Activated gamma-delta T cell treated with Interleukin-2 at 50 U/mL for 16 hours (primary cell): ENCODE results near the gene MRPL40.
"Not testable (repeated sequence)": the region's sequence is repeated elsewhere in the genome, so short reads cannot be mapped to it uniquely, and the experiment has no call there.

Source experiments
- DNase-seq: peaks from one replicate; pipeline ENCODE4 v3.0.0-alpha.2; 2020

Gene MRPL40

DNA sequence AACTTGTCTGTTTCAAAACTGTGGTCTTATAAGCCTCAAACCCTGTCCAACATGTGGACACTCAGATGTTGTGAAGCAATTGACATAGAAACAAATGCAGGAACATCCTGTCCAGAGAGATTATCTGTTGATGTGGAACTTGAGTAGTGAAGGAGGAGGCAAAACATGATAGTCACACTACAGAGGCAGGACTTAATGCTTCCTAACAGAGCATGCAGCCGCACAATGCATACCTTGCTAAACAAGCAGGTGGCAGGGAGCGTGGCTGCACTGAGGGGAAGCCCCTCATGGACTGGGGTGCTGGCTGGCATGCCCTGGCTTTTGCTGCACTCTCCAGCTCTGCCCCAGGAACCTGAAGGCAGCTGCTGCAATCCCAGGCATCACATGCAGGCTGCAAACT is 9.8 kb downstream of the MRPL40 start:
- DNase-seq: no peak

DNA sequence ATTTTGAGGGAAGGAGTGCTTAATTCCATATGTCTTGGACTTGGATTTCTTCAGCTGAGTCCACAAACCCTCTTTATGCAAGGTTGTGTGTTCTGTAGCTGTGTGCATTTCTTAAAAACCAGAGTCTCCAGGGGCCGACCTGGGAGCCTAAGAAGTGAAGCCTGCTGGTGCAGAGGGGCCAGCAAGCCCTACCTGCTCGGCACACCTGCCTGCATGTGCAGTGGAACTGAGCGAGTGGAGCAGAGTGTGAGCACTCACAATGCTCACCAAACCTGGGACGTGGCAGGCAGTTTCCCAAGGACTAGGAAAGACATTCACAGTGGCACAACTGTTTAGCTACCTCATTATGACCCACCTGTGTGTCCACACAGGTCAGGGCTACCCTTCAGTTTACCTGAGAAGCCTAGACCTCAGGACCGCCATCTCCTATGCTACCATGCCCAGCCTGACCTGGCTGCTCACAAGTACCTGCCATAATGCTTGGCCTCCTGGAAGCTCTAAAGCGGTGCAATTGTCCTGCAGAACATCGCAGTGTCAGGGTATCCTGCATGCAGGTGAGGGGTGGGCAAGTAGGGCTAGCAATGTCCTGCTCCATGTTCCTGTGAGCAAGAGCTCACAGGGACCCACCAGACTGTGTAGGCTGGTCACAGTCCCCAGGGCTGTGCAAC is 11.3 kb downstream of the MRPL40 start:
- no peak for DNase-seq

DNA sequence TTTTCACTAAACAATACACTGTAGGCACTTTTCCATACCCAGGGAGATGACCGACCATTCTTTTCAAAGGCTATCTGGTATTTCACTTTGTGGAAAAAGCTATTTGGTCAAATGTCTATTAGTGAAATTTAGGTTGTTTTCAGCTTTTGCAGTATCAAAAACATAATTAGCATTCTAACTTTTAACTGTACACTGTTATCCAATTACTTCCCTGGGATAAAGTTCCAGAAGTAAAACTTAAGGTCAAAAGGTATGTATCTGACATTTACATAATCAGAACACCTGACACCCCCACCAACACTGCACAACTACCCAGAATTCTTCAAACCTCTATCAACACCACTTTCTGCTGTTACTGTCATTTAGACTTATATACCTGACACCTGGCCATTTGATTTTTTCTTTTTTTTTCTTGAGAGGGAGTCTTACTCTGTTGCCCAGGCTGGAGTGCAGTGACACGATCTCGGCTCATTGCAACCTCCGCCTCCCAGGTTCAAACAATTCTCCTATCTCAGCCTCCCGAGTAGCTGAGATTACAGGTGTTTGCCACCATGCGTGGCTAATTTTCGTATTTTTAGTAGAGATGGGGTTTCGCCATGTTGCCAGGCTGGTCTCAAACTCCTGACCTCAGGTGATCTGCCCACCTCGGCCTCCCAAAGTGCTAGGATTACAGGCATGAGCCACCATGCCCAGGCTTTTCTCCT is 13.1 kb downstream of the MRPL40 start:
- not testable (repeated sequence) for DNase-seq

DNA sequence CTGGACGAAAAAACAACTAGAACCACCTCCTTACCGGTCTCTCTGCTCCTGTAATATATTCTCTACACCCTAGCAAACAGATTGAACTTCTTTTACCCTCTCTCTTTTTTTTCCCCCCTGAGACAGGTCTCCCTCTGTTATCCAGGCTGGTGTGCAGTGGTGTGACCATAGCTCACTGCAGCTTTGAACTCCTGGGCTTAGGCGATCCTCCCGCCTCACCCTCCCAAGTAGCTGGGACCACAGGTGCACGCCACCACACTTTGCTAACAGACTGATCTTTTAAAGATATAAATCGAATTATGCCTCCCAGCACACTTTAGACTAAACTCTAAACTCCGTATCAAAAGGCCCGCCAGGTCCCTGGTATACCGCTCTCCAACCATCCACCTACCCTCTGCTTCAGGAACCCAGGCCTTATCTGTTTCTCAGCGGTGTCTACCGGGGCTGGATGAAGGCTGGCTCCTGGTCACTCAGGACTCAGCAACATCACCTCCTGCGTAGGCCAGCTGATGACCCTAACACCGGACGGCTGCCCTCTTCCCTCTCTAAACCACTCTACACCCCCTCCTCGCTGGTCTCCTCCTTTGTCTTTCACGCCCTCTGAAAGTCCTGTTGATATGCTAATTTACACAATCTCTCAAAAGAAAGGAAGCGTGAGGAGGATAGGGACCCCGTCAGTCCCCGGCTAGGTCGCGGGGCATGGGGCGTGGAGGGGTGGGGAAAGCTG is 14.4 kb downstream of the MRPL40 start:
- no peak for DNase-seq

DNA sequence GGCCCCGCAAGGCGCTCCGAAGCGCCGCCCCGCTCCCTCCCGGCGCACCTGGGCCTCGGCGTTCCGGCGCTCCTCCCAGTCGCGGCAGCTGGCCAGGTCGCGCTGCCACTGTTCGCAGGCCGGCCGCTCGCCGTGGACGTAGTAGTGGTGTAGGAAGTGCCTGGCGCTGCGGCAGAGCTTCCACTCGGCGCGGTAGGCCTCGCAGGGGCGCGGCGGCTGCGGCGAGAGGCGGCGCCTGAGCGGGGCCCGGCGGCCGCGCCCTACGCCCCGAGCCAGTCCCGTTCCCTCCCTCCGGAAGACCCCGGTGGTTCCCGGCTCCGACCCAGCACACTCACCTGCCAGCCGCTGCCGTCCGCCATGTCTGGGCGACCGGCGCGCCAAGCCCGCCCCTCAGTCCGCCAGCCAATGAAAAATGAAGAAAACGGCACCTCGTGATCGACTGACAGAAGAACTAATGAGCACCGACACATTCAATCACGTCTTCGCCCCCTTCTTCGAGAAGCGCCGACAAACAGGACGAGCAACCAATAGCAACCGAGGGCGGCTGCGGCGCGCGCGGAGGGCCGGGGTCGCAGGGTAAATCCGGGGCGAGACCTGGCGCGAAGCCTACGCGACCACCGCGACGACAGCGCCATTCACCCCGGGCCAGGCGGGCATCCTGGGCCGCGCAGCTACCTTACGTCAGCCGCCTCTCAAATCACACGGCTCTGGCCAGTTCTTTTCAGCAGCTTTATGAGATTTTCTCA is 15.2 kb downstream of the MRPL40 start, which contains the start of gene C22orf39:
Gene C22orf39 (minus strand): TSS at position 382 of the 746 bp plus-strand sequence. CDS start 23 bp downstream, at position 359.
- peak; percentile 86 for DNase-seq

DNA sequence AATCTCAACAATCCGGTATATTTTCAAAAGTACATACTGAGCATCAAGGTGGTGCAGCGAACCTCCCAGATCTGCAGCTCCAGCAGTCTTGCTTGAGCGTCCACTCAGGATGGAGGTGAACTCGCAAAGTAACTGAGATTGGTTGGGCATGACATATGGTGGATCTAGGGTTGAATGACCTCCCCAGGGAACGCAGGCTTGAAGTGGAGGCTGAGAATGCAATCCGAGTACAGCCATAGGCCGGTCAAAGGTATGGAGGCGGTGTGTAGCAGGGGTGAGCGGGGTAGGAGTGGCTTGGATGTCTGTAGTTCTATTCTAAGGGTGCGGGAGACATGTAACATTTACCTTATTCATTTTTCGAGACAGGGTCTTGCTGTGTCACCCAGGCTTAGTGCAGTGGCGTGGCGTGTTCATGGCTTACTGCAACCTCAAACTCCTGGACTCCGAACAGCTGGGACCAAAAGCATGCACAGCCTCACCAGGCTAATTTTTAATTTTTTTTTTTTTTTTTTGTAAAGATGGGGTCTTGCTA is 15.8 kb downstream of the MRPL40 start:
- peak; percentile 8 for DNase-seq

DNA sequence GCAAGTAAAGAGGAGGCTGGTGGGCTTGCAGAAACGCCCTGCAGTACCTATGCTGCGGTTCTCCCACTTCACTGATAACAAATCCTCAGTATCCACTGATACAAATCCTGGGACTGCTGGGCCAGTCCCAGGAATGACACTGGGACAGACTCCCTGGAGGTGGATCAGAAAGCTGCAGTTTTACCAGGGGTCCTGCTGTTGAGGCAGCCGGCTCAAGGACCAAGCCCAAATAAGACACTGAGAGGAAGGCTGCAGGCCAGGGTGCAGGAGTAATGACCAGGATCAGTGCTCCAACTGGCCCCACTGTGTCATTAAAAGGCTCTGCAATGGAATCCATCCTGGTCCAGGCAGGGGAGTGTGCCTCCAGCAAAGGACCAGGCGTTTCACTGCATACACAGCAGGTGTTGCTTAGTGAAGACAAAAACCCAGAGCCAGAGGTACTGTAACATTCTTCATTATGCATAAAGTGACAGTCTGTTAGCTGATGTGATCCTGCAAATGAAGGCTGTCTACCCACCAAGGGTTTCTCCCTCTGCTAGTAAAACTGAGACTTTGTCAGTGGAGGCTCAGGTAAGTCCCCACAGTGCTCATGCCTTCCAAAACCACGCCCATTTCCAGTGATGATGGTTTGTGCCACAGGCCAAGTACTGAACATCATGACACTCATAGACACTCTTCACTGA is 16.5 kb downstream of the MRPL40 start:
- DNase-seq: no peak

DNA sequence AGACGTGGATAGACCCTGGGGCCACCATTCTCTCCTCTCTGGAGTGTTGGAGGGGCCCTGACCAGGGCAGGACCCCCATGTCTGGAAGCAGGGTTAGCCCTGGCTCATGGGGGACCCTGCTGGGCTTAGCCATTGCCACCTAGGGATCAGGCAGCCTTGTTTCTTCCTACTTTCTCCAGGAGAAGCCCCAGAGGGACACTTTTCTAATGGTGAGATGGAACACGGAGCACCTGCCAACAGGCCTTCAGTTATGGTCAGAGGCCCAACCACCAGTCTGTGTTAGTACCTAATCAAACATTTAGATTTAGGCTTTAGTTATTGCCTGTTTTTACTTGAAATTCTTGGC is 17.1 kb downstream of the MRPL40 start:
- DNase-seq: no peak

DNA sequence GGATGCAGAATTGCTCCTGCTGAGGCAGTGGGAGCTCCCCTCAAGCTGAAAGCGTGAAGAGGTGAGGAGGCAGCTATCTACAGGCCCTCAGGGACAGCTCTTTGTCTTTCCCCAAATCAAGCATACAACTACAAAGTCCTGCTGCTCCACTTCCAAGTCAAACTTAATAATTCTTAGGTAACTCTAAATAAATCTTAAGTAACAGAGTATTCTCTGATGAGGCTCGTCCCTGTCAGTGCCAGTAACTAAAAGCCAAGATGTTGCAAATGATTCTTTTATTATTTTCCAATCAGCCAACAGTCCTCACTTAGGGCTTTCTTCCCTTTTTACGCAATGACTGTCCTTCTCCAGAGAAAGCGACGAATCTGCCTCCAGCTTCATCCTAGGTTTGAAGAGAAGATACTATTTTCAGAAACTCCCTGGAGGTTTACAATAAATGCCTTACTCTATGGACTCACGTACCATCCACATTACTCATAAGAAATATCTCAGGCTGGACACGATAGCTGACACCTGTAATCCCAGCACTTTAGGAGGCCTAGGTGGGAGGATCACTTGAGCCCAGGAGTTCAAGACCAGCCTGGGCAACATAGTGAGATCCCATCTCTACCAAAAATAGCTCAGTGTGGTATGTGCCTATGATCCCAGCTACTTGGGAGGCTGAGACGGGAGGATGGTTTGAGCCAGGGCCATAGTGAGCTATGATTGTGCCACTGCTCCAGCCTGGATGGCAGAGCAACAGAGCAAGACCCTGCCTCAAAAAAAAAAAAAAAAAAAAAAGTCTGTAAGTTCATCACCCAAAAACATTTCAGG is 18.2 kb downstream of the MRPL40 start:
- DNase-seq: no peak

DNA sequence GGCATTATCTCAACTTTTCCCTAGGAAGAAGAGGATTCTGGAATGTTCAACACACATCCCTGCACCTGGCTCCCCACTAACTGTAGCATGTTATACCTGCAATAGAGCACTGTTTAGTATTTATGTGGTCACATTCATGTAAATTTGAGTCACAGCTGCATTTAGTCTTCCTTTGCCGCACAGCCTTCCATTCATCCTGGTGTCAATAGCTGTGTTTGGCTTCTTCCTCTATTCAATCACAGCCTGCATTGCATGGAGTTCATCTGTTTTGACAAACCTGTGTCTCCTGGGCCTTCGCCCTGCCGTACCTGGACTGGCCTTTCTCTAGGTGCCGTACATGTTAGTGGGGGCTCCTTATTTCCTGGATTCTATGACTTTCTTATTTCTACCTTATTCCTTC is 19.2 kb downstream of the MRPL40 start:
- DNase-seq: no peak

DNA sequence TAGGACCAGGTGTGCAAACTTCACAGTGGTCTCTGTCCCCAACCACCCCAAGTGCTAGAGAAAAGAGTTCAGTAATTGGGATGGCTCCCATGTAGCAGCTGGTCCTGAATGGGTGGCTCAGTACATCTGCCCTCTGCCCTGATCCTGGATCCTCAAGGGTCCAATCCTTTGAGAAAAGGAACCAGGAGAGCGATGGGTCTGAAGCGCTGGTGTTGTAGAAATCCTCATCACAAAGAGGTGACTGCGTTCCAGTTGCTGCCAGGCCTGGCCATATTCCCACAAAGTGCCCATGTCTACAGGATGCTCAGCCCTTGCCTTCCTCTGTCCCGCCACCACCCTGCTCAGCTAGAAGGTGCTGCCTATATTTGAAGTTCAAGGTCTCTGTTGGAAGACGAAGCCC is 21.4 kb downstream of the MRPL40 start:
- DNase-seq: no peak

DNA sequence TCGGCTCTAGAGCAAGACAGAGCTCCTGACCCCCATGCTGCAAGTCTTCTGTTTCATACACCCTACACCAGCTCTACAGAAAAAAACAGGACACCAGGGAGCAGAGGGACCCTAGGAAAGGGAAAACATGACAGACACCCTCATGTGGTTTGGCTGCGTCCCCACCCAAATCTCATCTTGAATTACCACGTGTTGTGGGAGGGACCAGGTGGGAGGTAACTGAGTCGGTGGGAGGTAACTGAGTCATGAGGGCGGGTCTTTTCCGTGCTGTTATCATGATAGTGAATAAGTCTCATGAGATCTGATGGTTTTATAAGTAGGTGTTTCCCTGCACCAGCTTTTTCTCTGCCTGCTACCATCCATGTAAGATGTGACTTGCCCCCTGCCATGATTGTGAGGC is 21.8 kb downstream of the MRPL40 start:
- DNase-seq: no peak

DNA sequence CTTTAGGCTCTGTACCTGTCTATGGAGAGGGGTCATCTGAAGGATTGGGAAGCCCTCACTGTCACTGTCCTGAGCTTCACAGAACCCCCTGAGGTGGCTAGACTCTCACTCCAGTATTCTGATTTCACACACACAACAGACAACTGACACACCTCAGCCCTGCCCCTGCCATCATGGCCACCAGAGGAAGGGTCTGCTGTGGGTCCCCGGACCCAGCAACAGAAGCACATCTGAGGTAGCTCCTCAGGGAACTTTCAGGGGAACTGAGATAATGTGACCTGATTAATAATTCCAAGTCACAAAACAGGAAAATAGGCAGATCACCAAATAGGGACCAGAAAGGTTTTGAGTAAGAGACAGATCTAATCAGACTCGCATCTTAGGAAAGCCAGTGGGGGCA is 22.7 kb downstream of the MRPL40 start:
- no peak for DNase-seq

DNA sequence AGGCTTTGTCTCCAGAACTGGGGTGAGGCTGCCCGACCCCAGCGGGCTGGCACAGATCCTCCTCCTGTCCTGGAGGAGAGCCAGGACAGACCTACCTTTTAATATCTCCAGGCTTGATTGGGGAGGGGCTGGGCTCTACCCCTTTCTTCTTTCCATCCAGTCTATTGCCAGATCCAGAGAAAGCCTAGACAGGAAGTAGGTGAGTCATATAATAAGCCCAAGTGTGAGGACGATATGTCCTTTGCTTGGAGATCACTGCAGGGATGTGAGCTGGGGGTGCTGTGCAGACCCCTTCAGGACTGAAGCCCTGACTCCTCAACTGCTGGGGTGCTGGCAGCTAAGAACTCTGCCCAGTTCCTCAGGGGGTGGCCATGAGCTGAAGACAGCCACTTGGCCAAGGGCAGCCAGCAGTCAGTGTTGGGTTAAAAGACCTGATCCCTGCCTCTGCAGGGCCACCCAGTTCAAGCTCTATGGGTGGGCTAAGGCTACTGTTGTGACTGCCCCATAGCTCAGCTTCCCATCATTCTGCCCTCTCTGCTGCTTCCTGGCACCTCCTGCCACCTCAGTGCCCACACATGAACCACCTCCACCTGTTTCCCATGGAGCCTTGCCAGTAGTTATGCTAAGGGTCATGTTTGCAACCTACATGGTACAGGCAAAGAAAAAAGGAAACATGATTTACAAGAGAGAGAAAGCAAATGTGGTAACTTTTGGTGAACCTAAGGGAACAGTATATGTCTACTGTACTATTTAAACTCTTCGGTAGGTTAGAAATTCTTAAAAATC is 23.4 kb downstream of the MRPL40 start:
- DNase-seq: no peak

DNA sequence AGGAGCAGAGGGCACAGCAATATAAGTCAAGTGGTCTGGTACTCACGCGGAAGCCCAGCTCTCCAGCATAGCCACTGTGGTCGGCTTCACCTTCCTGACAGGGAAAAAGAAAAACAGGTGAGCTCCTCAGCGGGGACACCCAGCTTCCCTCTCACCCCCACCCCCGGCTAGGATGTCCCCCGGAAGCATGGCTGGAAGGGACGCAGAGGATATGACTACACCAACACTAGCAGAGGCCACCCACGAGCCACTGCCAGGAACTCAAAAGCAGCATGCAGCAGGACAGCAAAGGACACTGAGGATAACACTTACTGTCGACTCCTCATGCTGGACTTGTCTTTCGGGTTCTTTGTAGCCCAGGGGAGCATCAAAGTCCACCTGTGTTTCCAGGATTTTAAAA is 24.2 kb downstream of the MRPL40 start:
- DNase-seq: no peak

DNA sequence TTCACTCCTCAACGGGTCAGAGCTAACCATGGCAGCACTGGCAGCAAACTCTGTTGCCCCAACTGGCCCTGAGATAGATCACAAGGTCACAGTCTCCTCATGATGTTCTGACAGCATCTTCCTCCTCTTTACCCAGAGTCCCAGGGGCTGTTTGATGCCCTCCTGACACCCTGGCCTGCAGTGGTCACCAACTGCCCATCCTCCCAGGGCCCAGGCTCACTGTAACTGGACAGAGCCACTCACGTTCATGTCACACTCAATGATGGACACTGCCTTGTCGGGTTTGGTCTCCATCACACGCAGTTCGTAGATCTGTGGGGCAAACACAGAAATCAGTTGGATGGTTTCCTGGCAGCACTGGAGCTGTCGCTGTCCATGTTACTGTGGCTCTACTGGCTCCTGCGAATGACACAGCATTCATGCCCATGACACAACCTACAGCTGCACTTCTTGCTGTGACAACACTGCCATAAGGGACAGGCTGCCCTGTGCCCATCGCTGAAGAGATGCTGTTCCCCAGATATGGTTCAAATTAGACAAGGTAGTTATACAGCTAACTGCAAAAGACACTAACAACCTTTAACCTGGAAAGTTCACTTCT is 25.6 kb downstream of the MRPL40 start:
- DNase-seq: no peak

DNA sequence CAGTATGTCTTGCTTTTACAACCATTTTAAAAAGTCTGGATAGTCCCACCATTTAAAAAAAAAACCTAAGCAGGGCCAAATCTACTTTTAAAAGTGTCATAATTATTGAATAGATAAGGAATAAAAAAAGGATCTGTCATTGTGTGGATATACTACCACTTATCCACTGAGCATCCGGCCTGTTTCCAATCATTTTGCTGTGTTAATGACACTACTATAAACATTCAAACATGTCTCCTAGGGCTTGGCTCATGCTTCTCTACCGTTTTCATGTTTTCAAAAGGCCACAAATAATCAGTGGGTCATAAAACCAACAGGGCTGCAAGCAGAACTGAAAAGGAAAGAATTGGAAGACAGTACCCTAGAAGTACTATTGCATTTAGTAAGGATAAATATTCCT is 27.7 kb downstream of the MRPL40 start:
- DNase-seq: no peak

DNA sequence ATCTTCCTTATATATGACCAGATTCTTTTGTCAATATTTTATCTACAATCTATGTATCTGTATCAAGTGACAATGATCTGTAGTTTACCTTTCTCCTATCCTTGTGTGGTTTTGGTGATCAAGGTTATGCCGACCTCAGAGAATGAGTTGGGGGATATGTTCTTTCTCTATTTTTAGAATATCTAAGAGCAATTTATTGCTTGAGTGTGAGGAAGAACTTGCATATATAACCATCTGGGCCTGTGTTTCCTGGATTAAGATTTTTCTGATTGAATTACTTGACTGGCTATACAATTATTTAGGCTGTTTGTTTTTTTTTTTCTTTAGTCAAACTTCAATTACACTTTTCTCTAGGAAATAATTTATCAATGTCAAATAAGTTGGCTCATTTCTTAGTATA is 29.2 kb downstream of the MRPL40 start:
- DNase-seq: no peak

DNA sequence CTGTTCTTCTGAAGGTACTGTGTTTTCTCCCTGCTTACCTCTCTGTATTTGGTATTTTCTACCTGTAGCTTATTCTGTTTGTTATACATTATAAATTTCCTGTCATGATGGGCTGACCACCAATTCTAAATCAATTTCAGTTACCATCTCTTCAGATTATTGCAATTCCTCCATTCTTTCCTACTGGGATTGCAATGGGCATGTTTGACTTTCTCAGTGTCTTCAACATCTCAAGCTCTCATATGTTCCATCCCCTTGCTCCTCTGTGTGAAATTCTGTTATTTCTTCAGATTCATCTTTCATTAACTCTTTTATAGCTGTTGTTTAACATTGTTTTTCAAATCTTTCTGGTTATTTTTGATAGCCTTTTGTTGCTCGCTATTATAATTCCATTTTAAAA is 30.7 kb downstream of the MRPL40 start:
- no peak for DNase-seq
